GM19035 (cell line): Measurements from ENCODE around the gene RNF114.
"Not testable (repeated sequence)": the region's sequence is repeated elsewhere in the genome, so short reads cannot be mapped to it uniquely, and the experiment has no call there.

Experiments used
- ATAC-seq: cut with Tn5 transposase; IDR thresholded peaks from one replicate; pipeline ENCODE4 v1.9.1; 2021; ENCODE audit not compliant: unreplicated experiment

Gene RNF114

GRCh38 chr20:49925901-49926454 is 10.2 kb upstream of the RNF114 start:
- ATAC-seq = no peak

DNA sequence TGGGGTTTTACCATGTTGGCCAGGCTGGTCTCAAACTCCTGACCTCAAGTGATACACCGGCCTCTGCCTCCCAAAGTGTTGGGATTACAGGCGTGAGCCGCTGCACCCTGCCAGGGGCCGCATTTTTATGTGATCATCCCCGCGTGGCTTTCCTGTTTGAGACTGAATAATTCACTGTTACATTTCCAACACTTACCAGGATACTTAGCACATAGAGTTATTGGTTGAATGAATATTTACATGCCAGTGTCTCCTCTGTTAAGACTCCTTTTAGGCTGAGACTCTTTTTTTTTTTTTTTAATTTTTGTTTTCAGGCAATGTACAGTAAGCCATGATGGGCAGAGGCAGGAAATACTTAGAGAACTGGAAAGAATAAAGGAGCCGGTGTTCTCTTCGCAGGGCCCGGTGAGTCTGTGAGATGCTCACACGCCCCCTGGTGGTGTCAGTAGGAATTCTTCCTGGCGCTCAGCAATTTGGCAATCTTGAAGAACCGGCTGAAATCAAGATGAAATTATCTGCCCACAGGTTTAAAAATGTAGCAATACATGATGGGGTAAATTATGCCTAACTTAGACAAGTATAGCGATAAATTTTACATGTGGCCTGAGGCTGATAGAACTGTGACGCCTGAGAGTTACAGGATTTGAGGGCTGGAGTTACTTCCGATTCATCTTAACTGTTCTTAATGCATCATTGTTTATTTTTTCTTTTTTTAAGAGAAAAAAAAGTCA is 7.6 kb upstream of the RNF114 start:
- ATAC-seq = no peak

DNA sequence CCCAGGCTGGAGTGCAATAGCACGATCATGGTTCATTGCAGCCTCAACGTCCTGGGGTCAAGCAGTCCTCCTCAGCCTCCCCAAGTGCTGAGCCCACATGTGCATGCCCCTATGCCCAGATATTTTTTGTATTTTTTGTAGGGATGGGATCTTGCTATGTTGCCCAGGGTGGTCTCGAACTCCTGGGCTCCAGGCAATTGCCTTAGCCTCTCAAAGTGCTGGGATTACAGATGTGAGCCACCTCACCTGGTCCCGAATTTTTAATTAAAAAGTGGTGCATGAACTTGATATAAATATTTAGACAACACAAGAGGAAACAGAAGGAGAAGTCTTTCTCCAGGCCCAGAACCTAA is 7.1 kb upstream of the RNF114 start:
- no peak for ATAC-seq

DNA sequence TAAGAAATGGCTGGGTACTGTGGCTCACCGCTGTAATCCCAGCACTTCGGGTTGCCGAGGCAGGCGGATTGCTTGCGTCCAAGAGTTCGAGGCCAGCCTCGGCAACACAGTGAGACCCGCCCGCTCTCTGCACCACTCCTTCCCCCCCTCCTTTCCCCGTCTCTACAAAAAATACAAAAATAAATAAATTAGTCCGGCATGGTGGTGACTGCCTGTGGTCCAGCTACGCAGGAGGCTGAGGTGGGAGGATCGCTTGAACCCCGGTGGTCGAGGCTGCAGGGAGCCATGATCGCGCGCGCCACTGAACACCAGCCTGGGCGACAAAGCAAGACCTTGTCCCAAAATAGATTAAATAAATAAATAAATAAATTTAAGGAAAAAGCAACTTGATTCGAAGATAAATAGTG is 448 bp upstream of the RNF114 start:
- ATAC-seq = peak; percentile 14

- peak; percentile 8 for ATAC-seq
Observed at GRCh38 chr20:49937027-49937929, 1.1 kb downstream of the RNF114 start.

DNA sequence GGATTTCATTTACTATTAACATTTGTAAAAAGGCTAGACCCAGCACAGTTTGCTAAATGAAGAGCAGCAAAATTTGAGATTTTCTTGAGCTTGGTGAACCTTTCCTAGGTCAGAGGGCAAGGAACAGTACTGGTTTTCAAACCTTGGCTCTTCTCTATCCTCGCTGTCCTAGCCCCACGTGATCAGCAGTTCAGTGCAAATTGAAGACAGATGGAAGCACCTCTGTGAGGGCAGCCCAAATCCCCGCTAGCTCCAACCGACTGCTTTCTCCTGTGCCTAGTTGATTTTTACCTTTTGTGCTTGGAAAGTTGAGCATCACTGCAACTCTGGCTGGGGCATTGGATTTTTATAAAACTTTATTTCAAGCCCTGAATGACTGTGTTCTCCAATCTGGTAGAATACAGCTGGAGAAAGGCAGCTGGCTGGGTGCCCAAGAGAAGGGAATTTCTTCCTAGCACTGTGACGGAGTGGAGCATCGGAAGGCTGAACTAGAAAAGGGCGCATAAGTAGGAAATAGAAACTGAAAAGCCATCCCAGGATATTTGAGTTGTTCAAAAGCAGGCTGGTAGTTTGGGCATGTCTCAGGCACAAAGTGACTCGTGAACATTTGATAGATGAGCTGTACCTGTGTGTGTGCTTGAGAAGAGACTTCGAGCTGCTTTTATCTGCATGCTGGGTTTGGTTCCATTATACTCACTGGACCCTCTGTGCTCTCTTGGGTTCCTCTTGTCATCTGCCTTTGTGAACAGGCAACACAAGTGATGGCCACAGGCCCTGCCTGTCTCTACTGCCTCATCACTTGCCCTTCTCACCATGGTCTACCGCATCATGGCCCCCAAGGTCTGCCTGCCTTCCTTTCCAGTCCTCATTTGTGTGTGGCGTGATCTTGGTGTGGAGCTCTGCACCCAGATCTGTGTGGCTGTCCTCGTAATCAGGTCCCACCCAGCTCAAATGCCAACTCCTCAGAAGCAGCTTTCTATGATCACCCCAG is 2.3 kb downstream of the RNF114 start:
- no peak for ATAC-seq

- no peak for ATAC-seq
Observed at GRCh38 chr20:49941456-49941855, 5.3 kb downstream of the RNF114 start.

- ATAC-seq = no peak
Observed at GRCh38 chr20:49942303-49942702, 6.1 kb downstream of the RNF114 start.

DNA sequence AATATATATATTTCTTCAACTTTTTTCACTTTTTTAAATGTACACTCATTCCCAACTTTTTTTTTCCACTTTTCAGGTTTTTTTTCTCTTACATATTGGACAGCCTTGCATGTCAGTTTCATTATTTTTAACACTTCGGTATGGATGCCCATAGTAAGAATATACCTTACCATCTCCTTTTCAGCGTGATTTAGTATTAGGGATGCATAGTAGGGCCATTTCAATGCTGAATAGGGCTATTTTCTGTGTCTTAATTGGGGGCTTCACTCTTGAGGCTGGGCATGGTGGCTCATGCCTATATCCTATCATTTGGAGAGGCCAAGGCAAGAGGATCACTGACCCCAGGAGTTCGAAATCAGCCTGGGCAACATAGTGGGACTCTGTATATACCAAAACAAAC is 6.7 kb downstream of the RNF114 start:
- ATAC-seq = no peak

- no peak for ATAC-seq
Observed at GRCh38 chr20:49945306-49945700, 9.1 kb downstream of the RNF114 start.

DNA sequence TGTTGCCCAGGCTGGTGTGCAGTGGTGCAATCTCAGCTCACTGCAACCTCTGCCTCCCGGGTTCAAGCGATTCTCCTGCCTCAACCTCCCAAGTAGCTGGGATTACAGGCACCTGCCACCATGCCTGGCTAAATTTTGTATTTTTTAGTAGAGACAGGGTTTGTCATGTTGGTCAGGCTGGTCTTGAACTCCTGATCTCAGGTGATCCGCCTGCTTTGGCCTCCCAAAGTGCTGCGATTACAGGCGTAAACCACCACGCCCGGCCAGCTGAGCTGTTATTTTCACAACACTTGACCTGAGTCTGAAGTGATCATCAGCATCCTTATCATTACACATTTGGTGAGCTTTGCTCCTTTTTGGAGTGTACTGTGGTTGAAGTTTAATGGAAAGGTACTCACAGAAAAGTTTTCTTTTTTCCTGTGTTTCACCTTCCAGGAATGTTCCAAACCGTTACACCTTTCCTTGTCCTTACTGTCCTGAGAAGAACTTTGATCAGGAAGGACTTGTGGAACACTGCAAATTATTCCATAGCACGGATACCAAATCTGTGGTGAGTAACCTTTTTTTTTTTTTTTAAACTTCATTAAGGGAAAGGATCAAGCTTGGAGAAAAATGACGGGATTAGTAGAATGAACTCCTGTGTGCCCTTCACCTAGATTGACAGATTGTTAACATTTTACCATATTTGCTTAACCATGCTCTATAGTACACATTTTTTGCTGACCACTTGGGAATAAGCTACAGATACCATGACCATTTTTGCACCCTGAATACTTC is 9.7 kb downstream of the RNF114 start:
- ATAC-seq = no peak

DNA sequence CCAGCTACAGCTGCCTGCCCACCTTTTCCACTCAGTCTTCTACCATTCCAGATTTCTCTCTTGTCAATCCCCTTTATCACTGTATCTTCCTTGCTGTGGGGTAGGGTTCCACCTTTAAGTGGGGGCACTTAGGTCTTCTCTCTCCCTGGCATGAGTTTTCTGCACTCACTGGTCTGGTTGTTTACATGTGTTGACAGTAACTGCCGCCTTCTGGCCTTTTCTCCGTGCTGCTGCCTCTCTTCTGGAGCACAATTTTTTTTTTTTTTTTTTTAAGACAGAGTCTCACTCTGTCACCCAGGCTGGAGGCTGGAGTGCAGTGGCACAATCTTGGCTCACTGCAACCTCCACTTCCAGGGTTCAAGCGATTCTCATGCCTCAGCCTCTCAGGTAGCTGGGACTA is 12.0 kb downstream of the RNF114 start:
- ATAC-seq = no peak

DNA sequence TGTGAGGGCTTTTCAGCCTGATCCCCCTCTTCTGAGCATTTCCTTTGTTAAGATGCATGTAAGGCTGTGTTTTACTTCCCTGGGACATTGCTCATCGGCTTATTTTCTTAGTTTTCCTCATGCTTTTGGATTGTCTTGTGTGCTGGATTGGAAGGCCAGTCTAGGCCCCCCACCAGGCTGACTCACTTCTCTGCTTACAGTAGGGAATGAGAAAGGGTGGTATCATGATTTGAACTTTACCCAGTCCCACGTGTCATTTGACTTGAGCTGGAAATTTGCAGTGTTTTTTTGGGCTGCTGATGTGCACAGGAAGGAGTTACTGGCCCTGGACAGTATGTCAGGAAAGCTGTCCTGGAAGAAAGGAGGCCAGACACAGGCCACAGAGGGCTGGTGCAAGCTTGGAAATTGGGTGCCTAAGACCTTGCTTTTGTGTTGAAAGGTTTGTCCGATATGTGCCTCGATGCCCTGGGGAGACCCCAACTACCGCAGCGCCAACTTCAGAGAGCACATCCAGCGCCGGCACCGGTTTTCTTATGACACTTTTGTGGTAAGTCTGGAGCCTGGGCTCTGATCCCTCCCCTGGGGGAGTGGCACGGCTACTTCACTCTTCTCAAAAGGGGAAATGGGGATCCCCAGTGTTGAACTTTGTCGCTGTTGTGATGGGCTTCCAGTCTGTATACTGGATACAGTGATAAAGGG is 12.8 kb downstream of the RNF114 start:
- no peak for ATAC-seq

GRCh38 chr20:49951151-49951550 is 15.0 kb downstream of the RNF114 start:
- ATAC-seq = no peak

DNA sequence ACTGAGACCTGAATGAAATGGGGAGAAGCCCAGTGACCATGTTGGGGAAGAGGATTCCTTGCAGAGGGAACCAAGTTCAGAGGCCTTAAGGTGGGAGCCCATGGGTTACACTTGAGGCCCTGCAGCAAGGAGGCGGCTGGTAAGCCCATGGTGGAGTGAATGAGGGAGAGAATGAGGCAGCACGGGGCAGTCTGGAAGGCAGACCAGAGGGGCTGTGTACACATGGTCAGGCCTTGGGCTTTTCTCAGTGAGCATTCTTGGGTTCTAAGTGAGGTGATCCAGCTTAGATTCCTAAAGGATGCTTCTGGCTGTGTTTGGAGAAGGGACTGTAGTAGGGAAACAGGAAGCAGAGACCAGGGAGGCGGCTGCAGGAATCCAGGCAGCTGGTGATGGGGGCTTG is 19.0 kb downstream of the RNF114 start:
- ATAC-seq = no peak

DNA sequence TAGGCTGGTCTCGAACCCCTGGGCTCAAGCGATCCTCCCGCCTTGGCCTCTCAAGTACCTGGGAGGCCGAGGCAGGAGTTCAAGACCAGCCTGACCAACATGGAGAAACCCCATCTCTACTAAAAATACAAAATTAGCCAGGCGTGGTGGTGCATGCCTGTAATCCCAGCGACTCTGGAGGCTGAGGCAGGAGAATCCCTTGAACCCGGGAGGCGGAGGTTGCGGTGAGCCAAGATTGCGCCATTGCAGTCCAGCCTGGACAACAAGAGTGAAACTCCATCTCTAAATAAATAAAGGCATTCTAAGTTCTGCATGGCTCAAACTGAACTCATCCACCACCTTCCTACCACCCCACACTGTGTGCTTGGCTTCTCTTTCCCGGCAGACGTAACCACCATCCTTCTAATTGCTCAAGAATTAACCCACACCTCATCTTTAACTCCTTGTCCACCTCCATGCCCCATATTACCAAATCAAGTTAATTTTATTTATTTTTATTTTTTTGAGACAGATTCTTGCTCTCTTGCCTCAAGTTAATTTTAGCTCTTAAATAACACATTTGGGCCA is 19.7 kb downstream of the RNF114 start:
- ATAC-seq = not testable (repeated sequence)

GRCh38 chr20:49956689-49957088 is 20.5 kb downstream of the RNF114 start:
- no peak for ATAC-seq

DNA sequence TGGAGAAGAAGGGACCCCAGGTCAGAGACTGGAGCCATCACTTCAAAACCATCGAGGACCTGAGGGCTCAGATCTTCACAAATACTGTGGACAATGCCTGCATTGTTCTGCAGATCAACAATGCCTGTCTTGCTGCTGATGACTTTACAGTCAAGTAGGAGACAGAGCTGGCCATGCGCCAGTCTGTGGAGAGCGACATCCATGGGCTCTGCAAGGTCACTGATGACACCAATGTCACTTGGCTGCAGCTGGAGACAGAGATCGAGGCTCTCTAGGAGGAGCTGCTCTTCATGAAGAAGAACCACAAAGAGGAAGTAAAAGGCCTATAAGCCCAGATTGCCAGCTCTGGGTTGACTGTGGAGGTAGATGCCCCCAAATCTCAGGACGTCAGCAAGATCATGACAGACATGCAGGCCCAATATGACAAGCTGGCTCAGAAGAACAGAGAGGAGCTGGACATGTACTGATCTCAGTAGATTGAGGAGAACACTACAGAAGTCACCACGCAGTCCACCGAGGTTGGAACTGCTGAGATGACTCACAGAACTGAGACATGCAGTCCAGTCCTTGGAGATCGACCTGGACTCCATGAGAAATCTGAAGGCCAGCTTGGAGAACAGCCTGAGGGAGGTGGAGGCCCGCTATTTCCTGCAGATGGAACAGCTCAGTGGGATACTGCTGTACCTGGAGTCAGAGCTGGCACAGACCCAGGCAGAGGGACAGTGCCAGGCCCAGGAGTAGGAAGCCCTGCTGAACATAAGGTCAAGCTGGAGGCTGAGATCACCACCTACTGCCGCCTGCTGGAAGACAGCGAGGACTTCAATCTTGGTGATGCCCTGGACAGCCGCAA is 21.1 kb downstream of the RNF114 start:
- not testable (repeated sequence) for ATAC-seq
